ENCODE measurements around the gene TMEM231. TPM values are rescaled to one million over a fixed set of nuclear protein-coding genes. Genes with fewer than 3 reads are reported as not detected.

TMEM231 gene
- total and polyA plus RNA-seq, 9 of the 15 experiments (the other 6 are each of a cell fraction or from before 2014, with no cell fraction given): 1.6 to 27.6 (median 9.1) TPM

- peak; percentile 57 to 86; a peak in 2 of 4 replicates for TF ChIP-seq SIN3A (IDR thresholded peaks at IDR 0.05; ENCODE audit: borderline replicate concordance in 2 of 2, control insufficient read depth in 1 of 2, low read depth in 2 of 2, low read length in 2 of 2)
- TF ChIP-seq ZNF217 (CRISPR knock-in tag; IDR thresholded peaks at IDR 0.05): no peak
- peak; percentile 88 for TF ChIP-seq PCBP1 (IDR thresholded peaks at IDR 0.05; ENCODE audit: low read depth, low read length, poor library complexity, severe bottlenecking)
- no peak for TF ChIP-seq CUX1 (CRISPR knock-in tag; IDR thresholded peaks at IDR 0.05)
- TF ChIP-seq MTA3 (IDR thresholded peaks at IDR 0.05; ENCODE audit: borderline replicate concordance): peak; percentile 77
- no peak for TF ChIP-seq GATA2 (CRISPR knock-in tag; IDR thresholded peaks at IDR 0.05)
- peak; percentile 9; the same call in 1 of the 2 replicates for TF ChIP-seq POLR2AphosphoS5 (IDR thresholded peaks at IDR 0.05; ENCODE audit: control insufficient read depth, insufficient read depth, low read depth, low read length)
- peak; percentile 82 for TF ChIP-seq ZFX (CRISPR knock-in tag; IDR thresholded peaks at IDR 0.05)
- 0 out of 2 replicates have a peak, but pooled peaks have one; percentile 18 for TF ChIP-seq ARID3B (CRISPR knock-in tag; IDR thresholded peaks at IDR 0.05; ENCODE audit: borderline replicate concordance)
- TF ChIP-seq EGR1 (conservative IDR thresholded peaks at IDR 0.05): peak; percentile 89
- peak; percentile 43 for TF ChIP-seq POLR2B (IDR thresholded peaks at IDR 0.05; ENCODE audit: low read depth, partially characterized antibody)
- peak in 1 of 2 experiments; percentile 70; a peak in 2 of 4 replicates for TF ChIP-seq MAZ (CRISPR knock-in tag; conservative IDR thresholded peaks at IDR 0.05 in 1 of 2, IDR thresholded peaks at IDR 0.05 in 1 of 2)
Measured at GRCh38 chr16:75555707-75556430, at the start of gene TMEM231 (continued).
